Measurements from ENCODE around the gene TMEM131L.
"Not testable (repeated sequence)": the region's sequence is repeated elsewhere in the genome, so short reads cannot be mapped to it uniquely, and the experiment has no call there.

Gene TMEM131L, protein sequence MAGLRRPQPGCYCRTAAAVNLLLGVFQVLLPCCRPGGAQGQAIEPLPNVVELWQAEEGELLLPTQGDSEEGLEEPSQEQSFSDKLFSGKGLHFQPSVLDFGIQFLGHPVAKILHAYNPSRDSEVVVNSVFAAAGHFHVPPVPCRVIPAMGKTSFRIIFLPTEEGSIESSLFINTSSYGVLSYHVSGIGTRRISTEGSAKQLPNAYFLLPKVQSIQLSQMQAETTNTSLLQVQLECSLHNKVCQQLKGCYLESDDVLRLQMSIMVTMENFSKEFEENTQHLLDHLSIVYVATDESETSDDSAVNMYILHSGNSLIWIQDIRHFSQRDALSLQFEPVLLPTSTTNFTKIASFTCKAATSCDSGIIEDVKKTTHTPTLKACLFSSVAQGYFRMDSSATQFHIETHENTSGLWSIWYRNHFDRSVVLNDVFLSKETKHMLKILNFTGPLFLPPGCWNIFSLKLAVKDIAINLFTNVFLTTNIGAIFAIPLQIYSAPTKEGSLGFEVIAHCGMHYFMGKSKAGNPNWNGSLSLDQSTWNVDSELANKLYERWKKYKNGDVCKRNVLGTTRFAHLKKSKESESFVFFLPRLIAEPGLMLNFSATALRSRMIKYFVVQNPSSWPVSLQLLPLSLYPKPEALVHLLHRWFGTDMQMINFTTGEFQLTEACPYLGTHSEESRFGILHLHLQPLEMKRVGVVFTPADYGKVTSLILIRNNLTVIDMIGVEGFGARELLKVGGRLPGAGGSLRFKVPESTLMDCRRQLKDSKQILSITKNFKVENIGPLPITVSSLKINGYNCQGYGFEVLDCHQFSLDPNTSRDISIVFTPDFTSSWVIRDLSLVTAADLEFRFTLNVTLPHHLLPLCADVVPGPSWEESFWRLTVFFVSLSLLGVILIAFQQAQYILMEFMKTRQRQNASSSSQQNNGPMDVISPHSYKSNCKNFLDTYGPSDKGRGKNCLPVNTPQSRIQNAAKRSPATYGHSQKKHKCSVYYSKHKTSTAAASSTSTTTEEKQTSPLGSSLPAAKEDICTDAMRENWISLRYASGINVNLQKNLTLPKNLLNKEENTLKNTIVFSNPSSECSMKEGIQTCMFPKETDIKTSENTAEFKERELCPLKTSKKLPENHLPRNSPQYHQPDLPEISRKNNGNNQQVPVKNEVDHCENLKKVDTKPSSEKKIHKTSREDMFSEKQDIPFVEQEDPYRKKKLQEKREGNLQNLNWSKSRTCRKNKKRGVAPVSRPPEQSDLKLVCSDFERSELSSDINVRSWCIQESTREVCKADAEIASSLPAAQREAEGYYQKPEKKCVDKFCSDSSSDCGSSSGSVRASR (N-terminal part only)

GRCh38 chr4:153466081-153466948, at the start of gene TMEM131L:
TSS of gene TMEM131L (plus strand) at chr4:153466360. CDS start at chr4:153466398, 38 bp downstream.
- DNase-seq: peak; percentile 70

- not testable (repeated sequence) for DNase-seq
These were observed 49.7 kb upstream of the TMEM131L start for GRCh38 chr4:153416456-153416855.

DNA sequence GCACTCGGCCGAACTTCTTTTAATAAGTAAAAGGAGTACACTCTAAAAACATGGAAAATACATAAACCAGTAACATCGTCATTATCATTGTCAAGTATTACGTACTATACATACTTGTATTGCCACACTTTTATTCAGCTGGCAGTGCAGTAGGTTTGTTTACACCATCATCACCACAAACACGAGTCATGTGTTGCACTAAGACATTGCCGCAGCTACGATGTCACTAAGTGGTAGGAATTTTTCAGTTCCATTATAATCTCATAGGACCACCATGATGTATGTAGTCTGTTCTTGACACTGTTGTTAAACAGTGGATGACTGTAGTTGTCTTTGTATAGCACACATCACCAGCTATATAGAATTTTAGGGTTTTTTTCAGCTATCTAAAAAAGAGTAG, 48.0 kb upstream of the TMEM131L start:
- DNase-seq: no peak

- no peak for DNase-seq
These were observed 47.6 kb upstream of the TMEM131L start for GRCh38 chr4:153418558-153418957.

DNA sequence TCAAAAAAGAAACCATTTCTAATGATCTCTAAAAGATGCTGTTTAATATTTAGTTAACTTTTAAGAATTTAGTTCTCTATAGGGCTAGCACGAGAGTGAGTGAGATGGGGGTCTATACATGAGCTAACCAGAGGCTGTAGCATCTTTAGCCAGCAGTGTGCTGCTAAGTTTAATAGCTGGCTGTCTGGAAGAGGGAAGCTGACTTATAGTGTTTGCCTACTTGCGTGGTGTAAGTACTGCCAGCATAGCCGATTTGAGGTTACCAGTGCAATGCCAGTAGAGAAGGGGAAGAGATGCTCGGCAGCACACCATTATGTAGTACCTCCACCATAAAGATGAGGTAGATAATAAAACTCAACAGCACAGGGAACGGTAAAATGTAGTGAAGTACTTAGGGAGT, 47.1 kb upstream of the TMEM131L start:
- no peak for DNase-seq

- no peak for DNase-seq
These were observed 46.4 kb upstream of the TMEM131L start for GRCh38 chr4:153419673-153420278.

GRCh38 chr4:153420361-153420760, 45.8 kb upstream of the TMEM131L start:
- DNase-seq: no peak

- DNase-seq: no peak
These were observed 44.2 kb upstream of the TMEM131L start for GRCh38 chr4:153421941-153422340.

GRCh38 chr4:153426207-153426885, 39.8 kb upstream of the TMEM131L start:
- DNase-seq: no peak

GRCh38 chr4:153427363-153428071, 38.6 kb upstream of the TMEM131L start:
- DNase-seq: no peak

GRCh38 chr4:153428941-153429475, 37.2 kb upstream of the TMEM131L start:
- no peak for DNase-seq

DNA sequence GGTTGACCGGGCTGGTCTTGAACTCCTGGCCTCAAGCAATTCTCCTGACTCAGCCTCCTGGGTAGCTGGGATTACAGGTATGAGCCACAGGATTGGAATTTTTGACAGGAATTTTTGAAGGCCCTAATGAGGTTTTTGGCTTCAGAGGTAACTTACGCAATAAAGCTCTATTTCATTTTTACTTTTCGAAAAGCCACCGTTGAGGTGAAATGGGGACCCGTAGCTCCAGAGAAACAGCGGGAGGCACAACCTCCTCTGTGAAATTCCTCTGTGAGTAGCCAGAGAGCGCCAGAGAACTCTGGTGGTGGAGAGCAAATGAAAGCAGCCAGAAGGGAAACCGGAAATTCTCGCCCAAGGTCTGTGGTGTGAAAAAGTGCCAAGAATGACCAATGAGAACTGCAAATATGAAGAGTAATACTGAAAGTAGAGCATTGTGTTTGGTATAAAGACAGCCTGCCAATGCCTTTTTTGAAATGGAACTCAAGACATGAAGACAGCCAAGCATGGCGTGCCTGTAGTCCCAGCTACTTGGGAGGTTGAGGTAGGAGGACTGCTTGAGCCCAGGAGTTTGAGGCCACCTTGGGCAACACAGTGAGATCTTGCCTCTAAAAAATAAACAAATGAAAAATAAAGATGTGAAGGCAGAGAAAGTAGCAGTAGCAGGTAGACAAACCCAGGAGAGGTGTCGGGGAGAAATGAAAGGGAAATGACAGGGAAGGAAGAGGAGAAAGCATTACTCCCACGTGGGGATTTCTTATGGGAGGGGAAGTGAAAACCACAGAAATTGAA, 33.0 kb upstream of the TMEM131L start:
- peak; percentile 42 for DNase-seq

DNA sequence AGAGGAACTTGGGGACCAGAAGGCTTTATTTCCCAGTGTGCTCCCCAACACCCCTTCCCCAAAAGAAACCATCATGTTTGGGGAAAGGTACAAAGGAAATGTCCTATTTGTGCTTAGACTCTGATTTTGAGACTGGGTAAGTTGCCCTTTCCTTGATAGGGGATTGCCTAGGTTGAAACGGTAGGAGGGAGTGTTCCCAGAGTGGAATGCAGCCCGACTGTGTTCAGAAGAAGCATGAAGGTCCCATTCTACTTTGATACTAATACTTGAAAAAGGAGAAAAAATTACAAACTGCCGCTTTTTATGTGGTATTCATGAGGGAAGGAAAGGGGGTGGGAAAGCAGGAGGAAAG, 32.4 kb upstream of the TMEM131L start:
- DNase-seq: no peak

- no peak for DNase-seq
These were observed 32.0 kb upstream of the TMEM131L start for GRCh38 chr4:153434190-153434589.

GRCh38 chr4:153438916-153439756, 27.0 kb upstream of the TMEM131L start:
- DNase-seq: peak; percentile 15

GRCh38 chr4:153439831-153440230, 26.3 kb upstream of the TMEM131L start:
- DNase-seq: no peak

GRCh38 chr4:153440475-153440874, 25.7 kb upstream of the TMEM131L start:
- no peak for DNase-seq
